Testis (tissue), 2 donors: ENCODE data around the gene THSD1.

Source experiments
- CTCF ChIP-seq, 3 experiments: fragments of 450-650 bp in 2 of 3; fragments of 200-600 bp in 1 of 3; sonication (generic) in 1 of 3; IDR thresholded peaks; one replicate each; pipeline ENCODE4 v1.5.1; 2016 to 2019; ENCODE audit warnings: antibody characterized with exemption in 3 of 3, mild to moderate bottlenecking in 2 of 3, moderate library complexity in 1 of 3
- POLR2A ChIP-seq: fragments of 450-650 bp; IDR thresholded peaks from one replicate; pipeline ENCODE4 v1.6.1; 2017; ENCODE audit warnings: antibody characterized with exemption, mild to moderate bottlenecking, moderate library complexity

GRCh38 chr13:52449331-52450011 lies 43.5 kb upstream of the THSD1 start:
- no peak for TF ChIP-seq CTCF (IDR thresholded peaks at IDR 0.05)
- TF ChIP-seq POLR2A = no peak
